ENCODE results near the gene BORCS5.

Gene BORCS5

DNA sequence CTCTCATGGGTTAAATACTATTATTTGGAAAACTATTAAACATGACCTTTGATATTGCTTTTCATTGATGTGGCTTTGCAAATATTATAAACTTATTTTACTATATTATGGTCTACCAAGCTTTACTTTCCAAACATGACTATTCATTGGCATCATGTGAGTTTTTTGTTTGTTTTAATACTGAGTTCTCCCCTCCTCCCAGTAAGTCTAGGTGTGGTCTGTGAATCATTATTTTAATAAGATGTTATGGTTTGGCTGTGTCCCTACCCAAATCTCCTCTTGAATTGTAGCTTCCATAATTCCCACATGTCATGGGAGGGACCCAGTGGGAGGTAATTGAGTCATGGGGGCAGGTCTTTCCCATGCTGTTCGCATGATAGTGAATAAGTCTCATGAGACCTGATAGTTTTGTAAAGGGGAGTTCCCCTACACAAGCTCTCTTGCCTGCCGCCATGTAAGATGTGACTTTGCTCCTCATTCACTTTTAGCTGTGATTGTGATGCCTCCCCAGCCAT lies 80.0 kb downstream of the BORCS5 start:
- DNase-seq: no peak

DNA sequence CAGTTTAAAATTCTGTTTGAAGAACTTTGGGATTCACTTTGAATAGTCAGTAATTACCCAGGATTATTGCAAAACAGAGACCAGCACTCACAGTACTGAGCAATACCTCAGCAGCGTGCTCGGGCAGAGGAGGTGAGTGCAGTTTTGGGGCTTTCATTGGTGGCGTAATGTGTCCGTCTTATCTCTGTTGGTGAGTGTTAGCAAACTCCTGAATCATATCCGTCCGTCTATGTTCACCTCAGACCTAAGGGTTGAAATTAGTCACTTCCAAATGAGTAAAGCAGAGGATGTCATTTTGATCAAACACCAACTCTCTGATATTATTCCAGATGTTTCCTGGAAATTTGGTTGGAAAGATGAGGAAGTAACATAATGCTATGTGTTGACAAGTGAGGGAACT lies 82.8 kb downstream of the BORCS5 start:
- DNase-seq: no peak

DNA sequence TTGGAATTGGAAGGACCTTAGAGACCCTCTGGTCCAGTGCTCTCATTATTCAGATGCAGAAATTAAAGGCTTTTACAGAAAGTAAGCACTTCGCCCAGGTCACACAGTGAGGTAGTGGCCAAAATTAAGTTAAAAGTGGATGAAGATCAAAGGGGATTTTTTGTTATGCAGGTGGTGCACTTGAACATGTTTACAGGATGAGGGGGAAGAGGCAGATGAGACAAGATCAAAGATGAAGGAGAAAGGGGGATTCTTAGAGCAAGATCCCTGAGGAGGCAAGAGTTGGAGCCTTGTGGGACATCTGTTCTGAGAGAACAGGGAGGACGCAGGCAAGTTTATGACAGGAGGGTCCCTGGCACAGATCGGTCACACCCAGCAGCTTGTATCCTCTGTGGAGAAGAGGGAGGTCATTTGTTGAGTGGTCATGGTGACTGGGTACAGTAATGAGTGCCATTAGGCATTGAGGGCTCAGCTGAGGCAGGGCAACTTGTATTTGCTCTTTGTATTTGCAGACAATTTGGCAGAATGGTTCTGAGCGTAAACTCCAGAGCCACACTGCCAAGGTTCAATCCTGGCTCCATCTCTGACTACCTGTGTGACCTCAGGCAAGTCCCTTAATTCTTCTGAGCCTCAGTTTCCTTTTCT lies 84.0 kb downstream of the BORCS5 start:
- no peak for DNase-seq

DNA sequence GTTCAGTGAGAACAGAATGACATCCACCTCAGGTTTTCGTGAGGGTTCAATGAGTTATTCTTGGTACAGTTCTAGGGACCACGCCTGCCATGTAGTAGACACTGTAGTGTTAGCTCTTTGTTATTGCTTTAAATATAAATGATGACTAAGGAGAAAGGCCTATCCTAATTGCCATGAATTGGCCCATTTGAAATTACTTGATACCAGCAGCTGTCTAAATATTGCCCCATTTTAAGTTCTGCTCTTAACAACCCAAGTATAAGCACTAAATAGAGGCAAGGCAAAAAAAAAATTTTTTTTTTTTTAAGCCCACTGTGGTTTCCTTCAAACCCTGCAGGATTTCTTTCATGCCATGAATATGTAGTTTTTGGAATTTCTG lies 84.5 kb downstream of the BORCS5 start:
- no peak for DNase-seq

DNA sequence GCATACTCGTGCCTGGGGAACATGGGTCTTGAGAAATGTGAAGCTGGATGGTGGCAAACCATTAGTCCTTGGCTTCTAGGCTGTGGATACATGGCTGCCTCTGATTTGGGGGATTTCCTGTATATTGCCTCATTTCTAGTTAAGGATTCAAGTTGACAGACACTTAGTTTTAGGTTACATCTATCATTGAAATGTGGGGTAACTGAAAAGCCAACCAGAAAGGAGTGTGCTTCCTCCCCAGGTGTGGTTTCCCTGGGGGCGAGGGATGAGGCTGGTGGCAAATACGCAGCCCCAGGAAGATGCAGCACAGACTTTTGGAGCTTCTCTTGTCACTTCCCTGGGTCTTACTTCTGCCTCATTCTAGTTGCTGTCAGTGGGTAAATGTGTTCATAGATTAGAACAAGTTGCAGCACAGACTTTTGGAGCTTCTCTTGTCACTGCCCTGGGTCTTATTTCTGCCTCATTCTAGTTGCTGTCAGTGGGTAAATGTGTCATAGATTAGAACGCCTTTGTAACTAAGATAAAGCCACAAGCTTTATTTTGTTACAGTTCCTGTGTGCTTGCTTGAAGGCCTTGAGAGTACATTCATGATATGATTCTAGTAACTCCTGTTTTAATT lies 85.1 kb downstream of the BORCS5 start:
- DNase-seq: no peak

DNA sequence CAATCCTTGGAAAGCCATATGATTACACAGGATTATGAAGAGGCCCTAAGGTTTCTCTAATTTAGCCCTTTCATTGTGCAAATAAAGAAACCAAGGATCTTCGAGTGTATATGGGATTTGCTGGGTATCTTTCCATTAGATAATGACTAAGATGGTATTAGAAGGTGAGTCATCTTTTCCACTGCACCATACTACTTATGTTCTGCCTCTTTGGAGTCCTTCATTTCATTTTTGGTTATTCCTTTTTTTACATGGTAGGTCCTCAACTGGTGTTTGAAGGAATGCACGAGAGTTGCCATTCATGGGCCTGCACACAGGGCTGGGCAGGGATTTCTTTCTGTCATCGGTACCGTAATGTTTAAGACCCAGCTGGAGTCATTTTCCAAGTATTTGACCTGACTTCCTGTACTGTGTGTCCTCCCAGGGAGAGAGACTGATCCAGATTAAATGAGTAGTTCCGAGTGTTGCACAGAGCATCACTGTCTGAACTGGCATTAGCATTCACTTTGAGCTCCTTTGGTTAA lies 85.7 kb downstream of the BORCS5 start:
- no peak for DNase-seq

DNA sequence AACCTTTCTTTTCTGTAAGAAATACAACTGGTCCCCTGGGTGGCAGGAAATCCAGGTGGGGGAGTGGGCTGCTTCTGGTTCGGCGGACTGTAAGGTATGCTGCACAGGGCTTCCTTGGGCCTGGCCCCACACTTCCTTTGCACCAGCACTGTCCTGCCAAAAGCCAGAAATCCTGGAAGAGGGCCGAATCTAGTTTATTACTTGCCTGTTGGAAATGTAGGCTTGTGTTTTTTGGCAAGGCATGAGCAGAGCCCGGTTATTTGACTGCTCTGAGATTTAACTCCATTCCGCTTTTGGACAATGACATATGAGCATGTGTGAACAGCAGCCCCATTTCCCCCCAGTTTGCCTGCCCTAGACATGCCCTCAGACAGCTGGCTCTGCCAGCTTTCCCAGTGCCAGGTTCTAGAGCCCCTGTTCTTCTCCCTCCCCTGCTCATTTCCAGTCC lies 86.6 kb downstream of the BORCS5 start:
- no peak for DNase-seq

DNA sequence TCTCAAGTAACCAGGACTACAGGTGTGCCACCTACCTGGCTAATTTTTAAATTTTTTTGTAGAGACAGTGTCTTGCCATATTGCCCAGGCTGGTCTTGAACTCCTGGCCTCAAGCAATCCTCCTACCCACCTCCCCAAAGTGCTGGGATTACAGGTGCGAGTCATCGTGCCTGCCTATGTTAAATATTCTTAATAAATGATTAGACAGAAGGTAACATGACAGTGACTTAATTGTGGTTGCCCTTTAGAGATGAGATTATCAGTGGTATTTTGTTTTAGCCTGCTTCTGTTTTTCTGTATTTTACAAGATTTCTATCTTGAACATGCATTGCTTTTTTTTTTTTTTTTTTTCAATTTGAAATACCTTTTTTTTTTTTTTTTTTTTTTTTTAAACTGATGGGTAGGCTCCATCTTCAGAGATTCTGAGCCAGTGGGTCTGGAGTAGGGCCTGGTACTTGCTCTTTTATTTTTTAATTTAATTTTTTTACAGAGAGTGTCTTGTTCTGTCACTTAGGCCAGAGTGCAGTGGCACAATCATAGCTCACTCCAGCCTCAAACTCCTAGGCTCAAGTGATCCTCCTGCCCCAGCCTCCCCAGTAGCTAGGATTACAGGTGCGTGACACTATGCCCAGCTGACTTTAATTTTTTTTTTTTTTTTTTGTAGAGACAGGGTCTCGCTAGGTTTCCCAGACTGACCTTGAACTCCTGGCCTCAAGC lies 88.4 kb downstream of the BORCS5 start:
- no peak for DNase-seq

DNA sequence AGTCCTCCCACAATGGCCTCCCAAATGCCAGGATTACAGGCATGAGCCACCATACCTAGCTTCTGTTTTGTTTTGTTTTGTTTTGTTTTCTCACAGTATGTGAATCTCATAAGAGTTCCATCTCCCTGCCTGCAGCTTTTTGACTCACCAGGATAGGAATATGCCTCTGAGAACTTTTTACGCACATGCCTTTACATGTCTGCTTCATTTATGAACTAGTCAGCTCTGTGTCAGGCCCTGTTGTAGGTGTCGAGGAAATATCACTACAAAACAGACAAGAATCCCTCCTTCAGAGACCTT lies 89.0 kb downstream of the BORCS5 start:
- DNase-seq: no peak

DNA sequence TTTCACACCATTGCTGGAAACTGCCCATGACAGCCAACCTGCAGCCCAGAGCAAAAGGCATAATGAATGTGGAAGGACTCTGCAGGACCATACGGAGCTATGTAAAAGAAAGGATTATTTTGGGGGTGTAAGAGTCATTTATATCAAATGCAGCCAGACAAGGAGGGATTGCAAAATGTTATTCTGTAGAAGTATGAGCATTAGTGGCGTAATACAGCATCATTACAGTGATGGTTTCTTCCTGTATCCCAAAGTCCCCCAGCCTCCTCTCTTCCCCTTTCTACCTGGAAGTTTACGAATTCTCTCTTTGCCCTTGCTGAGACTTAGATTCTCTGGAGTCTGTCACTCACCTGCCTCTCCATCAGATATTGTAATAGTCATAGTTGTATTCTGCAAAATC lies 89.9 kb downstream of the BORCS5 start:
- DNase-seq: no peak

DNA sequence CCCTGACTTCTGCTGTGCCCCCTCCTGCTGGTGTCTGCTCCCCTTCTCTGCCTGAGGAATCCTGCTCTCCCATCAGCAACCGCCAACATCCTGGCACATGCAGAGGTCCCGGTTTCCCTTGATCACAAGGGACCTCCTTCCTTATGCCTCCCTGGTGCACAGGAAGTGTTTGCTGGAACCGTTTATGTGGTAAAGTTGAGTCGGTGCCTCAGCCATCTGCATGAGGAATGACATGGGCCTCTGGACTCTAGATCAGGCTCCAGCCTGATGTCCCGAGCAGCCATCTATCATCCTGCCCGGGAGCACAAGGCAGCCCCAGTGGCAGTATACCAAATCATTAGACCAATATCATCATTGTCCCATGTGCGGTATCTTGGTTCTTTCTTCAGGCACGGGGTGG lies 90.4 kb downstream of the BORCS5 start:
- no peak for DNase-seq

DNA sequence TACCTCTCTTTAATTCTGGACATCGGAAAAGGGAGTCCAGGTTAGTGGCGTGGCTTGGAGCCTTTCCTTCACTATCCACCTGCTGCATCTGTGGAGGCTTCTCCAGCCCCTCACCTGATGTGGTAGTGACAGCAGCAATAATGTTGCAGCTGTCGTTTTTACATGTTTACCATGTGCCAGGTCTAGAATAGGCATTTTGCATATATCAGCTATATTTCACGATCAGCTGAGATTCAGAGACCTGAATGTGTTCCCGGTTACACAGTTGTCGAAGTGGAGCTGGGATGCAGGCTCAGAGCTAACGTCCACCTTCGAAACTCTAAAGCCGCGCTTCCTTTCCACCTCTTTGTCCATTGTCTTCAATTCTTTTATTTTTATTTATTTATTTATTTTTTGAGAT lies 91.0 kb downstream of the BORCS5 start:
- no peak for DNase-seq

DNA sequence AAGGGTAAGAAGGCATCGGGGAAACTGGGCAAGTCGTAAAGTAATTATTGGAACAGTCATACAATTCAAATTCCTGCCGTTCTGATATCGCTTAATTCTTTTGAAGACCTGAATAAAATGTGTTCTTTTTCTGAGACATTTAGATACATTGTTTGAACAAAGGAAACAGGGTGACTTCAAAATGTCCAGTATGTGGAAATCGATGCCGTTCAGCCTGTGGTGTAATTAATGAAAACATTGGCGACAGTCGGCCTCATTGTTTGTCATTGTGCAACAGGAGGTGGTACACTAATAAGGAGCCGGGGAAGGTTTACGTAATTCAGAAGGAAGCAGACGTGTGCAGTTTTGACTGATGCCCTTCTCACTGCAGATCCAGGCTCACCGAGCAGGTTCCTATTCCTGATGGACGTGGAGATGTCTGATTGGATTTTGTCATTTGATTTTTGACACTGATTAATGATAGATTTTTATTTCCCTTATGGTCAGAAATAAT lies 92.7 kb downstream of the BORCS5 start:
- no peak for DNase-seq

DNA sequence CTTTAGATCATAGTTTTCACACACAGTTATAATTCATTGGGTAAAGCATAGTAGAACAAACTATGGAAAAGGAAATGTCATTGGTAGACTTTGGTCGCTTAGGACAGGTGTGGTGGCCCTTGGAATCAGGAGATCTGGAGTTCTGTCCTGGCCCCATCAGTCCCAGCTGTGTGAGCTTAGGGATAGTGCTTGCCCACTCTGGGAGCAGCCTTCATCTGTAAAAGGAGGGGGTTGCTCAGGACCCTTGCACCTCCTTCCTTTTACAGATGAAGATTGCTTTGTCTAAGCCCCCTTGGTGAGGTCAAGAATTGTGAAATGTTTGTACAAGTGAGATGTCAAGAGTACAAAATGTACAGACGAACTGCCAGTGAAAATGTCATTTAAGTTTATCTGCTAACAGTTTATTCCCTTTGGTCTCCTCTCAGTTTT lies 93.2 kb downstream of the BORCS5 start:
- no peak for DNase-seq

DNA sequence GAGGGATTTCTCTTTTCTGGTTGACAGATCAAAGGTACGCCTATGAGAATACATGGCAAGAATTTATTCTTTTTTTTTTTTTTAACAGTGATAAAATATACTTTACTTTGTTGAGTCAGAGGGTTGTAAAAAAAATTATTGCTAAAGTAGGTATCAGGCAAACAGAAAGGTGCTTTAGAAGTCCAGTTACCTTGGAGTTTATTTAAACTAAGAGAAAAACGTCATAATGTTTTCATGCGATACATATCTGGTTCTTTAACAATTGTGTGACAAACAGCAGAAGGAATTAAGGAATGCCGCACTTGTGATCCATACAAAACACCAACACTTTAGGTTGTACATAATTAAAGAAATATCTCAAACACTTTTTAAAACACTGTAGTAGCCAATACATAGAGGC lies 94.2 kb downstream of the BORCS5 start:
- DNase-seq: no peak

DNA sequence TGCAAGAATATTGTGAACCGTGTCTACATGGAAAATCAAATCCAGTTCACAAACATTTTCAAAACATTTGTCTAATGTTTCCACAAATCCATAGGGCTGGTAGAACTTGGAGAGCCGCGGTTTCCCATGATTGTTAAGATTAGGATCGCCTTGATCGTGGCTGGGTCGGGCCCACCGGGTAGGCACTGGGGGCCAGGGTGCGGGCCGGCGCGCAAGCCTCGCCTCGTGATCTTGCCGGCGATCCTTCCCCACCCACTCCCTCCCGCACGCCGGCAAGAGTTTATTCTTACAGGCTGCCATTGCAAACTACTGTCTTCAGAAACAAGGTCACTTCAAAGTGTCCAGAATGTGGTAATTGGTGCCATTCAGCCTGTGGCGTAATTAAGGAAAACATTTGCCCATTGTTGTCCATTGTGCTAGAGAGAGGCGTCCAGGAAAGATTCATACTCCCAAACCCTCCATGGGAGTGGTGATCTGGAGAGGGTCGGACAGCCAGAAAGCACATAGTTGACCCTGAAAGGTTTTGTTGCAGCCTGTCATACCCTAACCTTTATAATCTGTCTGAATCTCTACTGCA lies 95.5 kb downstream of the BORCS5 start:
- no peak for DNase-seq

DNA sequence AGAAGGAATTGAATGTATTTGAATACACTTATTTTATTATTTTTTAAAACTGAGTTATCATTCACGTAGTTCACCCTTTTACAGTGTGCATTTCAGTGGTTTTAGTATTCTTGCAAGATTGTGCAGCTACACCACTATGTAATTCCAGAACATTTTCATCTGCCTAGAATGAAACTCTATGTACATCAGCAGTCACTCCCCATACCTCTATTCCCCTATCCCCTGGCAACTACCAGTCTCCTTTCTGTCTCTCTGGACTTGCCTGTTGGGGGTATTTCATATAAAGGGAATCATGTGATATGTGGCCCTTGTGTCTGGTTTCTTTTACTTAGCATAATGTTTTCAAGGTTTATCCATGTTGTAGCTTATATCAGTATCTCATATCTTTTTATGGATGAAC lies 96.8 kb downstream of the BORCS5 start:
- DNase-seq: no peak

DNA sequence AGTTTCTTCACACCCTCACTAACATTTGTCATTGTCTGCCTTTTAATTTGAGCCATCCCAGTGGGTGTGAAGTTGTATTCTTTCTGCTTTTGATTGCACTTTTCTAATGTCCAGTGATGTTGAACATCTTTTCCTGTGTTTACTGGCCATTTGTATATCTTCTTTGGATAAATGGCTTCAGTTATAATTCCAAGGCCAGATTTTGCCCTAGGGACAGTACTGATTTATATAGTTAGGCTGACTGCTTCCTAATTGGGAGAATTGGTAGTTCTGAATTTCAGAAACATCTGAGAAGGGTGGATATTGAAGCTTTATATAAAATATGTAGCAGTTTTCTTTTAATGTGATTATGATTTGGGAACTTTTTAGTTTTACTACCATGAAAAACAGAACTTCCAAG lies 97.4 kb downstream of the BORCS5 start:
- DNase-seq: no peak

DNA sequence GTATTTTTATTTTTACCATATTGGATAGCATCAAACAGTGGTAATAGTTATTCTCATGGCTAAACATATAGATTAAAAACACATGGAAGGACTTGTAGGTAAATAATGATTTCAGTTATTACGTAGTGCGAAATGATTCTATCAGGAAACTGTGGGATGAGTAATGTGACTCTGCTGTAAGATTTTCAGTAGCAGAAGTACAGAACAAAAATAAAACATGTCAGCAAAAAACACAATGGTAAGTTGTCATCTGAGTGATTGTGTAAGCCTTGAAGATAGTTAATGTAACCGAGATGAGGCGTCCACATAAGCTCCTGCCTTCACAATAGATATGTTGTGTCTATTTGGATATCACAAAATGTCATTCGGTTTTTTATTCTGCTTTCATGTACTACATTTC lies 99.8 kb downstream of the BORCS5 start:
- no peak for DNase-seq

DNA sequence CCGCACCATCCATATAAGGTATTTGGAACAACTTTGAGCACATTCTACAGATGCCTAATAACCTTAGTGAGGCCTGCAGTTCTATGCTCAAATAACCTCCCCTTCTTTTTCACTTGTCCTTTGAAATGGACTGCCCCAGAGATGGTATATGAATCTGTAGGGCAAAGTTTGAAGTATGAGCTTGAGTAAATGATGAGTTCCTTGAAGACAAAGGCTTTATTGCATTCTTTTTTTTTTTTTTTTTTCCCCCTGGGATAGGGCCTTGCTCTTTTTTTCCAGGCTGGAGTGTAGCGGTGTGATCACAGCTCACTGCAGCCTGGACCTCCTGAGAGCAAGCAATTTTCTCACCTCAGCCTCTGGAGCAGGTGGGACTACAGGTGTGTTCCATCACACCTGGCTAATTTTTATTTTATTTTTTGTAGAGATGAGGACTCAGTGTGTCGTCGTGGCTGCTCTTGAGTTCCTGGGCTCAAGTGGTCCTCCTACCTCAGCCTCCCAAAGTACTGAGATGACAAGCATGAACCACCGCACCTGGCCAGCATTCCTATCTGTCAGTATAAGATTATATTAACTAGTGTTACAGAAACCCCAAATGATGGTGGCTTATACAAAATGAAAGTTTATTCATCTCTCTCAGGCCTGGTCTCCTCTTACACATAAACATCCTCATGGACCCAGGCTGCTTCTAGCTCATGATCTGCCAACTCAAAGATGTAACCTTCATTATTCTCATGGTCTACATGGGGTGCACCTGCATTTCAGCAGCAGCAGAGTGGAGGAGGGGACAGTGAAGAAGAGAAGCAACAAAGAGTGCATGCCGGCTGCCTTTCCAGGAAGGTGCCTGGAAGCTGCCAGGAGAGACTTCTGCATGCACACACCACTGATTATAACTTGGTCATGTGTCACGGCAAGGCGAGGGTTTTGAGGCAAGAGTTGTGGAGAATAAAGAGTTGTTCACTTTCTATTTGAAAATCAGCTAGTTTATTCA lies 104.4 kb downstream of the BORCS5 start:
- DNase-seq: no peak

DNA sequence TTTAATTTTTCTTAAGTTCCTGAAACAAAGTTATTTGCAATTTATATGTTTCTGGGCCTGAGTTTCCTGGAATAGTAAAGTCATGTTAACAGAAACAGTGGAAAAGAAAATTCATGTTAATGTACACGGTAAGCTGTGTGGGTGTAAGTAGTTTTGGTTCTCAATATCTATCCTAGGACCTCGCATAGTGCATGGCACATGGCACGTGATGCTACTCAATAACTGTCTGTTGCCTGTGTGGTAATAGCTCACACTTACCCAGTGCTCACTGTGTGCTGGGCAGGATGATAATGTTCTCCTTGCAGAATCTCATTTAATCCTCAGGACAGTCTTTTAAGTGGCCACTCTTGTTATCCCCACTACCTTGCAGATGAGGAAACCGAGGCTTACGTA lies 105.0 kb downstream of the BORCS5 start:
- DNase-seq: no peak

DNA sequence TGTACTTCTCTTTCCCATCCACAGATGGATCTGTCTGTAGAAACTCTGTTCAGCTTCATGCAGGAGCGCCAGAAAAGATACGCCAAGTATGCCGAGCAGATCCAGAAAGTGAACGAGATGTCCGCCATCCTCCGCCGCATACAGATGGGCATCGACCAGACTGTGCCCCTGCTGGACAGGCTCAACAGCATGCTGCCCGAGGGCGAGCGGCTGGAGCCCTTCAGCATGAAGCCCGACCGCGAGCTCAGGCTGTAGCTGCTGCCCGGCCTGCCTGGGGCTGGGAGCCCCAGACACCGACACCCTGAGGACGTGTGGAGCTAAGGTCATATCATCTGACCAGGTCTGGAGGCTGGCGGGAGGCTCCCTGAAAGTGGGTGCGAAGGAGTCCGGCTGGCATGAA lies 108.6 kb downstream of the BORCS5 start:
- DNase-seq: no peak
